ENCODE measurements around the gene CCDC85A. TPM values are rescaled to one million over a fixed set of nuclear protein-coding genes. Genes with fewer than 3 reads are reported as not detected.

Gene CCDC85A
- total and polyA plus RNA-seq, 2 of the 8 experiments (the other 6 are each of a cell fraction or from before 2014, with no cell fraction given), result 0.20 TPM; not detected in 1

DNA sequence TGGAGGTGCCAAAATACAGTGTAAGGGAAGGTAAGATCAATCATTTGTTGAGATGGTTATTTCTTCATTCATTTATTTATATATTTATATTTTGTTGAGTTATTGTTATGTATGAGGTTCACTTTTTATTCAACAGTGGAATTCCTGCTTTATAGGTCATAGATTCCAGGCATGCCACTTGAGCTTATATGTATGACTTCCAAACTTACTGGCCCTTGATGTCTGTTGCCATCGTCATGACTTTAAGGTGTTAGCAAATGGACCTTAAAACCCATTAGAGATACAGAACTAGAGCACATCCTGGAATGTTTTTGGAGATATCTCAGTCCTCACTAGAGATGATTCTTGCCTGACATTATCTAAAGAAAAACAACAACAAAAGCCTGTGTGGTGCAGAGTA is 25.9 kb downstream of the CCDC85A start:
- H2BK15ac ChIP-seq (ENCODE audit: low read length), result no peak overlapping the region
- no peak overlapping the region for H2BK20ac ChIP-seq (ENCODE audit: low read length)
- H4K8ac ChIP-seq (ENCODE audit: extremely low read depth, insufficient read depth, low read length), result no peak overlapping the region
- no peak overlapping the region for H3K14ac ChIP-seq (ENCODE audit: insufficient read length)
- H2BK120ac ChIP-seq (replicated peaks; ENCODE audit: low read depth, low read length), result no peak overlapping the region
- H3K36me3 ChIP-seq (ENCODE audit: control insufficient read depth in 2 of 4, insufficient read depth in 4 of 4, low read length in 3 of 4), result no peaks in the 10 kb centered on the region
- no peak overlapping the region for H3K4me3 ChIP-seq (ENCODE audit: extremely low read depth in 1 of 4, insufficient read depth in 2 of 4, low read depth in 3 of 4, low read length in 4 of 4)
- H2BK12ac ChIP-seq (ENCODE audit: low read depth, low read length), result no peak overlapping the region
- no peaks in the 10 kb centered on the region; the same call in 1 of the 2 replicates for H3K23me2 ChIP-seq (ENCODE audit: low read depth, low read length)
- 97% methylated on average over 1 of the region's 1 CpG; no CpG with 5 or more reads in 1 of the 2 experiments for WGBS, 2 experiments (ENCODE audit: extremely low coverage in 1 of 2, insufficient coverage in 1 of 2, insufficient read length in 1 of 2, insufficient replicate concordance in 2 of 2, low coverage in 1 of 2, low lambda C conversion rate in 2 of 2, missing lambda C conversion rate in 1 of 2)
- CTCF ChIA-PET (ENCODE audit: partially characterized antibody), result interaction anchor here (0.6 kb wide), 1 partner anchor 33 kb away, joined by 4 read pairs; no protein-coding TSS in a partner anchor
- H2AK5ac ChIP-seq (ENCODE audit: low read depth, low read length), result no peak overlapping the region
- H4K91ac ChIP-seq (replicated peaks; ENCODE audit: insufficient read length, low read length), result no peak overlapping the region
- H4K20me1 ChIP-seq (replicated peaks in 1 of 2; ENCODE audit: control insufficient read depth in 1 of 2, insufficient read depth in 2 of 2, low read length in 2 of 2), result no peaks in the 10 kb centered on the region
- no peak overlapping the region for H3K27ac ChIP-seq (ENCODE audit: low read depth, low read length)
- no peak overlapping the region for H3K23ac ChIP-seq (ENCODE audit: insufficient read length)
- no peak overlapping the region for H2AFZ ChIP-seq (ENCODE audit: low read length)
- POLR2A ChIA-PET (ENCODE audit: partially characterized antibody), result no interaction called here
- no peaks in the 10 kb centered on the region for H3K79me1 ChIP-seq (ENCODE audit: low read depth, low read length)
- no peaks in the 10 kb centered on the region for H3K79me2 ChIP-seq (ENCODE audit: control insufficient read depth in 1 of 2, insufficient read depth in 2 of 2, low read length in 2 of 2)
- FAIRE-seq (no peak), DNase-seq (ENCODE audit: low read depth in 1 of 2, low spot score in 2 of 2) (no peak)
- H2BK5ac ChIP-seq (ENCODE audit: low read depth, low read length), result no peak overlapping the region
- H3K27me3 ChIP-seq (replicated peaks in 1 of 4; ENCODE audit: control insufficient read depth in 3 of 4, extremely low read depth in 1 of 4, insufficient read depth in 3 of 4, low read length in 3 of 4), result no peaks in the 10 kb centered on the region
- no peak overlapping the region for H3K4me2 ChIP-seq (ENCODE audit: insufficient read depth in 1 of 2, low read depth in 2 of 2, low read length in 2 of 2)
- no peak overlapping the region for H4K5ac ChIP-seq (ENCODE audit: insufficient read length, low read depth, low read length)
- H3K4ac ChIP-seq (replicated peaks; ENCODE audit: insufficient read length, low read depth, low read length), result no peak overlapping the region
- no peaks in the 10 kb centered on the region for H3K9me3 ChIP-seq (ENCODE audit: insufficient read depth in 2 of 2, low read depth in 1 of 2, low read length in 1 of 2)
- no peak overlapping the region for H3K18ac ChIP-seq (ENCODE audit: extremely low read depth, low read length)
- no peak overlapping the region for H3K56ac ChIP-seq (replicated peaks; ENCODE audit: insufficient read length, low read depth, low read length)
- no peaks in the 10 kb centered on the region for H3K4me1 ChIP-seq (replicated peaks in 1 of 4; ENCODE audit: control insufficient read depth in 3 of 4, insufficient read depth in 4 of 4, low read length in 3 of 4)
- no peak overlapping the region for H3K9ac ChIP-seq (replicated peaks in 1 of 4; ENCODE audit: extremely low read depth in 1 of 4, low read depth in 3 of 4, low read length in 3 of 4)
- no peak for TF ChIP-seq RAD21 (IDR thresholded peaks at IDR 0.05 in 1 of 2, conservative IDR thresholded peaks at IDR 0.05 in 1 of 2; ENCODE audit: low read depth in 2 of 2, low read length in 2 of 2)
- TF ChIP-seq MAFK (IDR thresholded peaks at IDR 0.05; ENCODE audit: low read depth, low read length), result no peak
- TF ChIP-seq EGR1 (IDR thresholded peaks at IDR 0.05; ENCODE audit: borderline replicate concordance, low read depth, low read length), result no peak
- TF ChIP-seq JUND (IDR thresholded peaks at IDR 0.05; ENCODE audit: low read length), result no peak
- TF ChIP-seq, protein P1, sequence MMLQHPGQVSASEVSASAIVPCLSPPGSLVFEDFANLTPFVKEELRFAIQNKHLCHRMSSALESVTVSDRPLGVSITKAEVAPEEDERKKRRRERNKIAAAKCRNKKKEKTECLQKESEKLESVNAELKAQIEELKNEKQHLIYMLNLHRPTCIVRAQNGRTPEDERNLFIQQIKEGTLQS (IDR thresholded peaks at IDR 0.05; ENCODE audit: insufficient read depth, low read depth, low read length), result no peak

Measured in H1 (cell line).